HG02798 (cell line): ENCODE data around the gene CACNG1.
"Not testable (repeated sequence)": the region's sequence is repeated elsewhere in the genome, so short reads cannot be mapped to it uniquely, and the experiment has no call there.

Experiments
- ATAC-seq: cut with Tn5 transposase; IDR thresholded peaks from one replicate; pipeline ENCODE4 v1.9.1; 2021; ENCODE audit warnings: mild to moderate bottlenecking; ENCODE audit not compliant: unreplicated experiment, poor library complexity

CACNG1 gene

DNA sequence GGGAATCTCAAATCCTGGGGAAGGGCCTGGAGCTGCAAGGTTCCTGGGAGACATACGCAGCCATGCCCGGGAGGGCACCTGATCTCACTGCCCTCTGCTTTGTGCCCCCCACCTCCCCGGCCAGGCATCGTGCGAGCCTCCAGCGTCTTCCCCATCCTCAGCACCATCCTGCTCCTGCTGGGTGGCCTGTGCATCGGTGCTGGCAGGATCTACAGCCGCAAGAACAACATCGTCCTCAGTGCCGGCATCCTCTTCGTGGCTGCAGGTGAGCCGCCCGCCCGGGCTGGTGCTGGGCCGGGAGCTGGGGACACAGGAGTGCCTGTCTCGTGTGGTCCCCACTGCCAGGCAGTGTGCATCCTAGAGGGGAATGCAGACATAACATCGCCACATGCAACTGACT, 19.6 kb upstream of the CACNG1 start:
- no peak for ATAC-seq

DNA sequence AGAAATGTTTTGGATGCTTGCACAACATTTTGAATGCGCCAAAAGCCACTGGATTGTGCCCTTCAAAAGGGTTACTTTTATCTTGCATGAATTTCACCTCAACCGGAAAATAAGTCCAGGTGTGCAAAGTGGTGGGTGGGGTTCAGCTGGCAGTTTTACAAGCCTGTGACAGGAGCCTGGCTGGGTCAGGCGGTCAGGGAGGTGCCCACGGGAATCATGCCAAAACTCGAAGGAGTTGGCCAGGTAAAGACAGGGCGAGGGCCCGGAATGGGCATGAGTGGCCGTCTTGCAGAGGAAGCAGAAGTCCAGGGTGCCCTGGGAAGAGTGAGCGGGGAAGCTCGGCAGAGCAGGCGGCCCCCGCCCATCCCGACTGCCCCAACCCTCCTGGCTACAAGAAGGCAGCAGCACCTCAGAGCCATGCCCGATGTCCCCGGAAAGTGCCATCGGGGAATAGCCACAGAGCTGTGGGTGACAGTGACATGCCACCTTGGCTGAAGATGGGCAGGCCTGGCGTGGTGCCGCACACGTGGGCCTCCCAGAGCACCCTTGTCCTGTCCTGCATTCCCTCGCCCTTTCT, 19.1 kb upstream of the CACNG1 start:
- no peak for ATAC-seq

DNA sequence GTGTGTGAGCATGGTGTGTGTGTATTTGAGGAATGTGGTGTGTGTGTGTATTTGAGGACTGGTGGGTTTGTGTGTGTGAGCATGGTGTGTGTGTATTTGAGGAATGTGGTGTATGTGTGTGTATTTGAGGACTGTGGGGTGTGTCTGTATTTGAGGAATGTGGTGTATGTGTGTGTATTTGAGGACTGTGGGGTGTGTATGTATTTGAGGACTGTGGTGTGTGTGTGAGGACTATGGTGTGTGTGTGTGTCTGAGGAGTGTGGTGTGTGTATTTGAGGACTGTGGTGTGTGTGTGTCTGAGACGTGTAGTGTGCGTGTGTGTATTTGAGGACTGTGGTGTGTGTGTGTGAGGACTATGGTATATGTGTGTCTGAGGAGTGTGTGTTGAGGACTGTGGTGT, 18.0 kb upstream of the CACNG1 start:
- ATAC-seq = no peak

DNA sequence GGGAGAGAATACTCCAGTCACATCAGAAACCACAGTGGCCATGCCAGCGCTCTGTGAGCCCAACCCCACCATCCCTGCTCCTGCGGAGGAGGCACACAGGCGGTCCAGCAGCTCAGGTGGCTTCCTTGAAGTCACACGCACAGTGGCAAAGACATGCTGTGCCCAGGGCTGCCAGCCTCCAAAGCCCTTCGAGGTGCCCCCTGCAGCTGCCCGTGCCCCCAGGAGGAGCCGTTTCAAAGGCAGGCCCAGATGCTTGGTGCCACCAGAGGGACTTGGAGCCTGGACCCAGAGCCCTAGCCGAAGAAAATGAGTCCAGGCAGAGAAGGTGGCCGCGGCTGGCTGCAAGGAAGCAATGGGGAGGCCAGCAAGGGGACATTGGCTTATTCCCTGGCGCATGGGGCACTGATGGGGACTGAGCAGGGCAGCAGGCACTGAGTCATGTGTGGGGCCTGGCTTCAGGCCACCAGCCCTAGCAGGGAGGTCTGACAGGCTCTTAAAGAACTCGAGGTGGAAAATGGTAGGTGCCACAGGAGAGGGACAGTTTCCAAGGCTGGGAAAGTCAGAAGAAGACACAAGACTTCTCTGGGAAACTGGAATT, 17.2 kb upstream of the CACNG1 start:
- ATAC-seq = no peak

DNA sequence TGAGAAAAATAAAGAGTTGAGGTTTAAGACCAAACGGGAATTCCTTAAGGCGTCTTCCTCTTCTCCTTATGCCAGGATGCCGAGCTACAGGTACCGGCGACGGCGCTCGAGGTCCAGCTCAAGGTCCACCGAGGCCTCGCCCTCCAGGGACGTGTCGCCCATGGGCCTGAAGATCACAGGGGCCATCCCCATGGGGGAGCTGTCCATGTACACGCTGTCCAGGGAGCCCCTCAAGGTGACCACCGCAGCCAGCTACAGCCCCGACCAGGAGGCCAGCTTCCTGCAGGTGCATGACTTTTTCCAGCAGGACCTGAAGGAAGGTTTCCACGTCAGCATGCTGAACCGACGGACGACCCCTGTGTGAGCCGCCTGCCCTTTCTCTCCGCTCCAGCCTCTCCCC, 13.7 kb upstream of the CACNG1 start:
- ATAC-seq = no peak

DNA sequence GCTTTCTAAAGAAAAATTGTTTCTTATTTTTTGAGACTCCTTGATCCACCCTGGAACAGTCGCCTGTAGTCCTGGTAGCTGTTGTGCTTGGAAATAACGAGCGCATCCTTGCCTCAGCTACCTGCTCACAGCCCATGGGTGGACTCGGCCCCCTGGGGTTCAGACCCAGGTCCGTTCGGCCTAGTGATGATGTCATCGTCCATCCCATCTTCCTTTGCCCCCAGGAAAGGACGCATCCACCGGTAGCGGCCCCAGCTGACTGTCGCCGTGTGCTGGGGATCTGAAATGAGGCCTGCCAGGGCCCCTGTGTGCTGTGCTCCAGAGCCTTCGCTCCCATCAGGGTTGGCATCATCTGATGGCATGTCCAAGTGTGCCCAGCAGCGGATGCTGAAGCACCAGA, 12.0 kb upstream of the CACNG1 start:
- no peak for ATAC-seq

DNA sequence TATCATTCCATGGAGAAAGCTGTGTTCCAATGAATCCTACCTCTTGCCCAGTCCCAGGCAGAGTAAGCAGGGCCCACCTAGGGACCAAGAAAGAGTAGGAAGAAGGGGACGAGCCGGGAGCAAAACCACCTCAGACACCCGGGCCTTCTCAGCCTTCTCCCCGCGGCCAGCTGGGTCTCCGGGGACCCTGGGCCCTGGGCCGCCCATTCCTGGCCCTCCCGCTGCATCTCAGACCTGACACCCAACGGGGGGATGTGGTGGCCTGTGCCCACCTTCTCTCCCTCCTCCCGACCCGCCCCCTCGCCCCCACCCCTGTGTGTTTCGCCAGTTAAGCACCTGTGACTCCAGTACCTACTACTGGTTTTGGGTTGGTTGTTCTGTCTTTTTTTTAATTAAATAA, 11.4 kb upstream of the CACNG1 start:
- ATAC-seq = no peak

DNA sequence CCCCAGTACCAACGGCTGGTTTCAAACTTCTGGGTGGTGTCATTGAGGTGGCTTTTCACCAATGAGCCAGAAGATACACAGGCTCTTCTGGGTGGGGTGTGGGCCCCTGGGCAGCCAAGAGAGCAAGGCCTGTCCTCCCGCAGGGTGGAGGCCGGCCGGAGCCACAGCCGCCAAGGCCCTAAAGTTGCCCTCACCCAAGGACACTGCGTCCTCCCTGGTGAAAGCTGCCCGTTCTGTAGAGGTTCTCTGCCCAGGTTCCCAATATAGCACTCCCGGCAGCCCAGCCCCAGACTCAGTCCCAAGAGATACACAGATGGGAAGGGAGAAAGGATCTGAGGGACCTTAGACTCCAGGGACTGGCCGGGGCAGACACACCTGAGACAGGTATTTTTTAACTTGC, 10.7 kb upstream of the CACNG1 start:
- ATAC-seq = no peak

DNA sequence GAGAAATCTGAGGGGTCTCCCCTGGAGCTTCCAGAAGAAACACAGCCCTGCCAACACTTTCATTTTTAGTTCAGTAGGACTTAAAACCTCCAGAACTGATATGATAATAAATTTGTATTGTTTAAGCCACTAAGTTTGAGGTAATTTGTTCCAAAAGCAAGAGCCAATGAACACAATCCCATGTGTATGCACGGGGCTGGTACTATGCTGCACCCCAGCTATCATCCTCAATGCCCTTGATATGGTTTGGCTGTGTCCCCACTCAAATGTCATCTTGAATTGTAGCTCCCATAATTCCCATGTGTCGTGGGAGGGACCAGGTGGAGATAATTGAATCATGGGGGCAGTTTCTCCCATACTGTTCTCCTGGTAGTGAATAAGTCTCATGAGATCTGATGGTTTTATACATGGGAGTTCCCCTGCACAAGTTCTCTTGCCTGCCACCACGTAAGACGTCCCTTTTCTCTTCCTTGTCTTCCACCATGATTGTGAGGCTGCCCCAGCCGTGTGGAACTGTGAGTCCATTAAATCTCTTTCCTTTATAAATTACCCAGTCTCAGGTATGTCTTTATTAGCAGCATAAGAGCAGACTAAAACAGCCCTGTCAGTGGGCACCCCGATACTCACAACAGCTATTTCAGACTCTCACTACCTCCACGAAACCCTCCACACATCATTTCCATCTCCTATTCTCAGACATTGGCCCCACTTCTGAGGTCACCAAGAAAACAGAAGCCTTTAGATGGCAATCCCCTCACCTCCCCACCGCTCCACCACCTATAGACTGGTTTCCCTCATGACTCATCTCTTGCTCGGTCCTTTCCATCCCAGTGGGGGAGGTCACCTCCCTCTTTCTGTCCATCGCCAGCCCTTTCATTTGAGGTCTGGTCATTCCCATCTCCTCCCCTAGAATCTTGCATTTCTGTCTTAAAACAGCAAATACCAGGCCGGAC, 8.9 kb upstream of the CACNG1 start:
- peak; percentile 67 for ATAC-seq

DNA sequence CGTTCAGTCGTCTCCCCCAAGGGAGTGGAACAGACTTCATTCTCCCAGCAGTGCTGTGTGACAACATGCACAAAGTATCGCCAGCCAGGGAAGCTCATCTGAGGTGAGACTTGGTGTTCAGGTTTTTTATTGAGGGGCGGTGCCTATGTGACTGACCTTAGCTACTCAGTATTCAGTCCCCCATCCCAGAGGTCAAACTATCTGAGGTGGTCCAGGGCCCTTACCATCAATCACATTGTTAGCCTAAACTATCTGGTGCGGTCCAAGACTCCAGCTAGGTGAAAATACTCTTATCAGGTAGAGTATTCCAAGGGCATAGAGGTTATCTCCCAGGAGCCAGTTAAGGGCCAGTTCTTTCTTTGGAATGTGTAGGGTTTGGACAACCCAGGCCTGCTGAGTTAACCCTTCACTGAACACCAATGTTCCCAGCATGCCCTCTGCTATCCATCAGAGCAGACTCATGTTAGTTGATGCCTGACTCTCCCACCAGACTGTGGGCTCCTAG, 5.4 kb upstream of the CACNG1 start:
- ATAC-seq = no peak

DNA sequence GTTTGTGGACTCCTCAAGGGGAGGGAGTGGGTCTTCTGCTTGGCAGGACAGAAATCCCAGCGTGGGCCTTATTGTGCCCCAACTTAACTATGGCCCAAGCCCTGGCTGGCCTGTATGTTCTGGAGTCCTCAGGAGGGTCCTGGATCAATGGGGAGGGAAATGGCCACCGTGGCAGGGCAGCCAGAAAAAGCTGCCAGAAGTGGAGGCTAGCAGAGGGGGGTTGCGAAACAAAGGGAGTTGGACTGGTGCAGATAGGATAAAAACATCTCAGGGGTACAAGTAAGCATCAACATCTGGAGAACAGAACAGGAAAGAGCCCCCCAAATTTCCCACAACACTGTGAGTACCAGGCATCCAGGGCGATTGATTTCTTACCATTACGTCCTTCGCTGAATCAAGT, 3.7 kb upstream of the CACNG1 start:
- no peak for ATAC-seq

DNA sequence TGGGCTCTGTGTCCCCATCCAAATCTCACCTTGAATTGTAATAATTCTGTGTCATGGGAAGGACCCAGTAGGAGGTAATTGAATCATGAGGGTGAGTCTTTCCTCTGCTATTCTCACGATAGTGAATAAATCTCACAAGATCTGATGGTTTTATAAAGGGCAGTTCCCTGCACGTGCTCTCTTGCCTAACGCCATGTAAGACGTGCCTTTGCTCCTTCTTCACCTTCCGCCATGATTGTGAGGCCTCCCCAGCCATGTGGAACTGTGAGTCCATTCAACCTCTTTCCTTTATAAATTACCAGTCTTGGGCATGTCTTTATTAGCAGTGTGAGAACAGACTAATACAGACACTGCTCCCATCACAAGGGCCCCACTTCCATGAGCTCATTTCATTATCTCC, 3.2 kb upstream of the CACNG1 start:
- ATAC-seq = not testable (repeated sequence)

DNA sequence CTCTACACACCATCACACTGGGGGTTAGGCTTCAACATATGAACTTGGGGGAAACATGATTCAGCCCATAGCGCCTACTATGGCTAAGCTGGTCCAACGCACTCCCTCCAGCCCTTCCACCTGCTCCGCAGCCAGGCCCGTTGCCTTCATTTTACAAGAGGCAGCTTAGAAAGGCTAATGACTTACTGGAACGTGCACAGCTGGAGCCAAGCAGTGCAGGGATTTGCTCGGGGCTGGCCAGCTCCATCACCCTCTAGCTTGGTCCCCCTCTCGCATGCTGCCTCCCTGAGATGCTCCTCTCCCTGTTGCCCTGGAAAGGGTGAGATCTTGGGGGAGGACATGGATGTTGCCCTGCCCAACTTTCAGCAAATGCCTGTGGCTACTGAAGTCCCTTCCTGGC, 2.8 kb upstream of the CACNG1 start:
- no peak for ATAC-seq

DNA sequence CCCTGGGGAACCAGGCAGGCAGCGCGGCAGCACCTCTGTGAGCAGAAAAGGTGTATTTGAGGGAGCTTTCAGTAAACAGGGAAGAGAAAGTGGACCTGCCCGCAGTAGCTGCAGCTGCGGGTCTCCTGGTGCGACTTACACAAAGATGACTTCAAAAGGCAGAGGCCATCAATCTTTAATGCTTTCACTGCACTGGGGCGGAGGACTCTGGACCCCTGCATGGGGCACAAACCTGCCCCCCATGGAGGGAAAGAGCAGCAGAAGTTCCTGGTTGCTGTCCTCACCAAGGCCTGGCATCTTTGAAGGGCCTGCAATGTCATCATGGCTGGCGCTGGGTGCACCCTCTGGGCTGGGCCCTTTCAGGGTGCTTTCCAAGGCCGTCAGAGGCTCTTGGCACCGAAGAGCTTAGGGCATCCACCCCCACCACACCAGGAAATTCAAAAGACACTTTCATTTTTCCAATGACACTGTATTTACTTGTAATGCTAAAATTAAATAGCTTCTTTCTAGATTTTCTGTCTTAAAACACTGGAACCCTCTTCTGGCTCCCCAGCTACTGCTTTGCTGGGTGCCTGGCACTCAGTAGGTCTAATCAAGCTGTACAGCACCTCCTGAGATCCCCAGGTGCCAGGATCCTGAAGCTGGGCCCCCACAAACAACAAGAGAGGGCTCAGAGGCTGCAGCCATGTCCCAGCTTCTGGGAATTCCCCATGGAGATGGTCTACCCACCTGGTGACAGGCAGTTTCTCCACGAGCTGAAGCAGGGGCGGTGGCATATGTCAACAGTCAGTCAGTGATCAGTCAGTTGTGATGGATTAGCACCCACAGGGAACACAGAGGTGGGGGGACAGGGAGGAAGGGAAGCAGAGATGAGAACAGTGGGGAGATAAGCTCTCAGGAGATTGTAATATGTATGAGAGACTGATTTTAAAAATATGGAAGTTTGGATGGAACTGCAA, 2.1 kb upstream of the CACNG1 start:
- ATAC-seq = no peak

DNA sequence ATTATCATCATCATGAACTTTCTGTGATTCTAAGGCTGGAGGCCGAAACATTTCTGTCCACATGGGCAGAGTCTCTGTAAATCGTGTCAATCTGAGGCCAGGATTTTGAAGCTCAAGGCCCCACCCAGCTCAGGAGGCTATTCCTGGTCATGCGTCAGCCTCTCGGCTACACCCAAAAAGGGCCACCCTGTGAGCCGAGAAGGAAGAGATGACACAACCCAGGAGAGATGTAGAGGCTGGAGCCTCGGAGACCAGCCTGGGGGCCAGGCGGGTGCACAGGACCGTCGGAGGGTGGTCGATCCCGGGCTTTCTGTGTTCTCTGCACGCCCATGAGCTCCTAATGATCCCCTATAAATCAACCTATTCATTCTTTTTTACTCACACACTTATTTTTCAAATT, 1.1 kb upstream of the CACNG1 start:
- no peak for ATAC-seq

DNA sequence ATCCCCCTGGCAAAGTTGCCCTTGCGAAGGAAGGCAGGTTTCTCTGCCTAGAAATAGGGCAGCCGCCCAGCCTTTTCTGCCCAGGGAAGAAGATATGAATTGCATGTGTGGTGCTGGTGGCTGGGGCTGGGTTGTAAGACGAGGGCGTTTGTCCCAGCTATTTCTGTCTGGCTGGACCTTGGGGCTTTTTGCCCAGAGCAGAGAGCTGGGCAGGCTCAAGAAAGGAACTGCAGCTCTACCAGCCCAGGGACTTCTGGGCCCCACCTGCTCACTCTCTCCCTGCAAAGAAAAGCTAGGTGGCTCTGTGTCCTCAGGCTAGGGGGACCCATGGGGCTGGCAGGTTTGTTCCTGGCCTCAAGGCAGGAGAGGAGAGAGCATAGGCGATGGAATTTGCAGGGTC, 586 bp downstream of the CACNG1 start:
- ATAC-seq = no peak

DNA sequence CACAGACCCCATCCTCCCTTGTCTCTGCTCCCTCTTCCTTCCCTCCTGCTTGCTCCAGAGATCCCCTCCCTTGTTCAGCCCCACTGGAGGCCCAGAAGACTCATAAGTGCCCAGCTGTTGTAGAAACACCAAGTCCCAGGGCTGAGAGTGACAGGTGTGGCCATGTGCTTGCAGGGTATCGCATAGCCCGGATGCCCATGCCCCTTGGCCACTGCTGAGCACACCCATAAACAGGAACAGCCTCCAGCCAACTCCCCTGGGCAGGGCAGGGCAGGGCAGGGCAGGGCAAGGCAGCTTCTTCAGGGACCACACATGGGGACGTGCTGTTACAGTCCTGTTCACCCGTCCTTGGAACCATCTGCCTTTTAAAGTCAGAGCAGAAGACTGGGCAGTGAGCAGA, 2.0 kb downstream of the CACNG1 start:
- ATAC-seq = no peak

DNA sequence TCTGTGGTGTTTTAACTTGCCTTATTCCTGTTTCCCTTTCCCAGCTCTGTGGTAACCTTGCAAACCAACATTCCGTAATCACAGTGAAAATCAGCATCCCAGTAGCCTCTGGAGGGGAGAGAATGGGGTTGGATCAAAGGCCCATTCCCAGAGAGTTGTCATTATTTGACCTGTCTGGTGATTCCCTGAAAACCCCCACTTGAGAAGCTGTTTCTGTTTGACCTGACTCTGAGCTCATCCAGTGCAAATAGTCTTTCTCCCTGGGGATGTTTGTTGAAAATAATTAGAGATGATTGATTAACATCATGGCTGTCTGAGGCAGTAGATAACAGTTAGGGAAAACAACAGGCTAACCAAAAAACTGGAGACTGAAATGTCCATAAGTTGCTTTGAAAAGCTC, 3.0 kb downstream of the CACNG1 start:
- ATAC-seq = no peak

DNA sequence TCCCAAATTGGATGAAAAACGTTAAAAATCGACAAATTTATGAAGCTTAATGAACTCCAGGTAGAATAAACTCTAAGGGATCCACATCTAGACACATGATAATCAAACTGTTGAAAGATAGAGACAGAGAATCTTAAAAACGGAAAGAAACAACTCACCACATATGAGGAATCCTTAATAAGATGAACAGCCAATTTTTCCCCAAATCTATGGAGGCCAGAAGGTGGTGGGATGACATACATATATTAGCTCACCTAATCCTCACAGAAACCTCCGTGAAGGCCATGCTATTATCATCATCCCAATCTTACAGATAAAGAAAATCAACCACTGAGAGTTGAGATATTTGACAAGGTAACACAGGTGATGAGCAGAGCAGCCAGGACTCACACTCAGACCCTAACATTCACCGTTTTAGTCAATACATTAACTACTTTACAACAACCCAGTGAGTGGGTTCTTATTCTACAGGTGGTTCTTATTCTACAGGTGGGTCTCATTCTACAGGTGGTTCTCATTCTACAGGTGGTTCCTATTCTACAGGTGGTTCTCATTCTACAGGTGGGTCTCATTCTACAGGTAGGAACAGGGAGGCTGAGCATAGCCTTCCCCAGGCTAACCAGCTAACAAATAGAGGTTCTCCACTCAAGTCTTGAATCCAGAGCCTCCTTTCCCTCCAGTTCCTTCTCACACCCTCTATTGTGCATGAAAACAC, 4.8 kb downstream of the CACNG1 start:
- ATAC-seq = no peak

DNA sequence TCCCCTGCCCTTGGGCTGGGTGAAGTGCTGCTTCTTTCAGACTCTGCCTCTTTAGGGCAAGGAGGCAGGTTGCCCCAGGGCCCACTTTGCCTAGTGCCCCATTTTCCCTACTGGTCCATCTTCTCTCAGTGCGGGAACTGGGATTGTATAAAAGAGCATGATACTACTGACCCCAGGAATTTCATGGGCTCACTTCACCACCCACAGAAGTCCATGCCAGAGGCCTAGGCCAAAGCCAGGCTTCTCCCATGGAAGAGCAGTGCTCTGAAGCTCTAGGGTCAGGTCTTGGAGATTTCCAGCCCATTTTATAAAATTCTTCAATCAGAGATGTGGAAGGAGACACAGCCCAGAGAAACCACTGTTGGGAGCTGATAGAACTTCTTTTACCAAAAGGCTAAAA, 5.7 kb downstream of the CACNG1 start:
- ATAC-seq = no peak
